Measurements from ENCODE around the gene MBD4. TPM values are rescaled to one million over a fixed set of nuclear protein-coding genes. Genes with fewer than 3 reads are reported as not detected.

Gene MBD4
- total RNA-seq, 1 experiment from 2014 or later: 15.7 TPM

GRCh38 chr3:129399895-129400357, 39.8 kb downstream of the MBD4 start (continued):
- TF ChIP-seq EZH2 (IDR thresholded peaks at IDR 0.05): no peak
- no peak for TF ChIP-seq SRF (IDR thresholded peaks at IDR 0.05; ENCODE audit: low read depth)
- no peak for TF ChIP-seq REST (IDR thresholded peaks at IDR 0.05; ENCODE audit: low read depth)
- no peak for TF ChIP-seq MAX (IDR thresholded peaks at IDR 0.05)
- peak; percentile 89 for TF ChIP-seq POLR2A (IDR thresholded peaks at IDR 0.05; ENCODE audit: borderline replicate concordance, extremely low read depth, insufficient read depth, insufficient read length)
- TF ChIP-seq SIN3A (IDR thresholded peaks at IDR 0.05; ENCODE audit: low read depth): peak; percentile 37; the same call in 1 of the 2 replicates
- no peak for TF ChIP-seq FOSL1 (IDR thresholded peaks at IDR 0.05; ENCODE audit: low read depth)

- ChIA-PET RAD21 (ENCODE audit: low non-redundant PET in 1 of 2, low total read pairs in 2 of 2, uncharacterized antibody in 2 of 2, unreplicated experiment in 2 of 2) (interaction anchor here in 1 of 2 experiments (0.6 kb wide), 1 partner anchor 121 kb away, joined by 4 read pairs; the partner anchor contains the start of gene HMCES), CTCF (no interaction called here), POLR2A (interaction anchor here (0.7 to 1.5 kb wide), 6 partner anchors 10 to 85 kb away, joined by 3 to 6 read pairs (median 4); no protein-coding TSS in a partner anchor)
- intact Hi-C loops (cut with micrococcal nuclease): loop anchor here (5.0 kb wide), 1 partner anchor 428 kb away; no protein-coding TSS in a partner anchor
- H2AFZ ChIP-seq (ENCODE audit: low read depth, low read length, poor library complexity, severe bottlenecking): peak overlapping the region; percentile 97
- H3K9ac ChIP-seq (ENCODE audit: low read length): peak overlapping the region; percentile 77
- BruUV-seq (replicated peaks): no TSS peak
- ATAC-seq (peak; percentile 85), DNase-seq (ENCODE audit: low read depth, low spot score) (peak; percentile 95)
- no peaks in the 10 kb centered on the region for H3K27me3 ChIP-seq (ENCODE audit: insufficient read depth, low read length)
- peak overlapping the region; percentile 86 to 95 for H3K4me3 ChIP-seq (replicated peaks in 1 of 2; ENCODE audit: low read depth in 1 of 2, low read length in 2 of 2)
- H3K4me2 ChIP-seq (ENCODE audit: low read length): peak overlapping the region; percentile 78
- H3K9me2 ChIP-seq (ENCODE audit: insufficient read depth): no peaks in the 10 kb centered on the region
- peaks cover 5 to 19% of the 10 kb centered on the region in 2 experiments; a peak in 3 of 4 replicates for H3K4me1 ChIP-seq (ENCODE audit: control insufficient read depth in 1 of 2, insufficient read depth in 2 of 2, low read length in 2 of 2)
- peaks cover 48% of the 10 kb centered on the region for H3K79me2 ChIP-seq (ENCODE audit: insufficient read depth, low read length)
- peak overlapping the region; percentile 63 for H3K27ac ChIP-seq (ENCODE audit: low read depth, low read length)
- H3K9me3 ChIP-seq (ENCODE audit: control insufficient read depth in 1 of 2, insufficient read depth in 1 of 2, low read depth in 1 of 2, low read length in 2 of 2): no peaks in the 10 kb centered on the region
- H4K20me1 ChIP-seq (ENCODE audit: insufficient read depth): 0 out of 2 replicates have a peak, but pooled peaks cover 5% of the 10 kb centered on the region
- peaks cover 7 to 18% of the 10 kb centered on the region in 2 experiments; a peak in 3 of 4 replicates for H3K36me3 ChIP-seq (ENCODE audit: control insufficient read depth in 1 of 2, insufficient read depth in 2 of 2, low read length in 2 of 2)
- TF ChIP-seq YY1 (IDR thresholded peaks at IDR 0.05; ENCODE audit: extremely low read depth, insufficient replicate concordance, low read depth, low read length) (peak; percentile 68), ZBTB33 (IDR thresholded peaks at IDR 0.05; ENCODE audit: extremely low read depth, insufficient replicate concordance, low read length) (no peak), MAX (IDR thresholded peaks at IDR 0.05) (peak; percentile 27; the same call in 1 of the 2 replicates), CTCF (IDR thresholded peaks at IDR 0.05 in 2 of 3, conservative IDR thresholded peaks at IDR 0.05 in 1 of 3; ENCODE audit: borderline replicate concordance in 1 of 3, insufficient read depth in 1 of 3, low read depth in 2 of 3, low read length in 2 of 3) (peak; percentile 62 to 80 (median 76); a peak in 5 of 6 replicates)
Measured at GRCh38 chr3:129399145-129399894, 40.4 kb downstream of the MBD4 start.

Data from HCT116 (cell line).